B cell (primary cell): ENCODE results near the gene ADAP1.

Experiments
- CTCF ChIP-seq: fragments of 200-600 bp; IDR thresholded peaks from one replicate; pipeline ENCODE4 v1.8.0; 2022; ENCODE audit warnings: antibody characterized with exemption, mild to moderate bottlenecking
- EZH2 ChIP-seq: IDR thresholded peaks from 2 replicates; pipeline ENCODE4 v1.6.1; 2012; ENCODE audit warnings: borderline replicate concordance, low read depth, mild to moderate bottlenecking, moderate library complexity, low read length; ENCODE audit not compliant: insufficient read depth, poor library complexity, severe bottlenecking

DNA sequence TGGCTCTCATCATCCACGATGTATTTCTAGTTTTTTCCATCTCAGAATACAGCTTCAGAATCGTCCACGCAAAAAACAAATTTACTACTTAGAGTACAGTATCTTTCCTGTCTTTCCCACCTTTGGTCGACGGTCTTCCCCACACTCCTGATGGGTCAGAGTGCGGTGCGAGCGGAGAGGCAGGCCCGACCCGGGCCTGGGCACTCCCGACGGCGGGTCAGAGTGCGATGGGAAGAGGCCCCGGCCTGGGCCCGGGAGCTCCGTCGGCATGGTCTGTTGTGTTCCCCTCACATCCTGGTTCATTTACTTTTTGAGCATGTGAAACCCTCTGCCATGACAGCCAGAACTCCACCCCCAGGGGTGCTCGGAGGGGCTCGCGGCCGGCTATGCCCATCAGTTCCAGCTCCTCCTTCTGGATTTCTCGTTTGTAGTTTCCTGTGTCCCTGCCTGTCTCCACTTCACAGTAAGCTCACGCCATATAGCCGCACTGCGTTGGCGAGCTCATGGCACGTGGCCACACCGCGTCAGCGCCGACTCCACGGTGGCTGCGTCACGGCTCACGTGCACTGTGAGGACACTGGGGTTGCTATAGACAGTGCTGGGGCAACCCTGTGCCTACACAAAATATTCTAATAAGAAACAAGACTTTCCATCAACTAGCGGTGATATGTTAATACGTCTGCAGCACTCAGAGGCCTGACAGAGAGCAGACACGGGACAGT lies 13.0 kb upstream of the ADAP1 start:
- no peak for TF ChIP-seq CTCF
- TF ChIP-seq EZH2 = no peak
